SK-N-SH treated with all-trans-retinoic acid at 6 μM for 48 hours (cell line): Measurements from ENCODE around the gene RNU2-63P.
"Not testable (repeated sequence)": the region's sequence is repeated elsewhere in the genome, so short reads cannot be mapped to it uniquely, and the experiment has no call there.

Source experiments
- ATAC-seq: fragments of 200-7000 bp; cut with Tn5 transposase; 3 replicates; pipeline ENCODE4 v1.9.1; 2020; ENCODE audit warnings: mild to moderate bottlenecking, moderate library complexity
- BACH2 ChIP-seq: fragments of 250-450 bp; sonication (Bioruptor Pico); IDR thresholded peaks from 2 replicates; pipeline ENCODE4 v1.9.0; 2021; ENCODE audit warnings: mild to moderate bottlenecking, borderline replicate concordance
- CREB5 ChIP-seq: fragments of 250-450 bp; sonication (Bioruptor Pico); IDR thresholded peaks from 2 replicates; pipeline ENCODE4 v1.5.1; 2020; ENCODE audit warnings: low read depth, mild to moderate bottlenecking, moderate library complexity
- GLIS3 ChIP-seq: fragments of 250-450 bp; sonication (Bioruptor Pico); IDR thresholded peaks from 2 replicates; pipeline ENCODE4 v1.5.0; 2020; ENCODE audit warnings: mild to moderate bottlenecking, moderate library complexity
- ISL1 ChIP-seq: fragments of 250-450 bp; sonication (Bioruptor Pico); IDR thresholded peaks from 2 replicates; pipeline ENCODE4 v2.1.2; 2022; ENCODE audit warnings: mild to moderate bottlenecking, moderate library complexity
- OSR1 ChIP-seq: fragments of 250-450 bp; sonication (Bioruptor Pico); IDR thresholded peaks from 2 replicates; pipeline ENCODE4 v1.8.0; 2022; ENCODE audit warnings: moderate library complexity, mild to moderate bottlenecking, inconsistent platforms
- PATZ1 ChIP-seq: fragments of 250-450 bp; sonication (Bioruptor Pico); IDR thresholded peaks from 2 replicates; pipeline ENCODE4 v1.8.0; 2020; ENCODE audit warnings: mild to moderate bottlenecking, moderate library complexity, borderline replicate concordance
- POU6F1 ChIP-seq: fragments of 250-450 bp; sonication (Bioruptor Pico); IDR thresholded peaks from 2 replicates; pipeline ENCODE4 v1.8.0; 2021; ENCODE audit warnings: low read depth, mild to moderate bottlenecking, moderate library complexity, borderline replicate concordance
- PPARA ChIP-seq: fragments of 250-450 bp; sonication (Bioruptor Pico); IDR thresholded peaks from 2 replicates; pipeline ENCODE4 v1.5.0; 2020; ENCODE audit warnings: mild to moderate bottlenecking, borderline replicate concordance
- RARB ChIP-seq: fragments of 250-450 bp; sonication (Bioruptor Pico); IDR thresholded peaks from 2 replicates; pipeline ENCODE4 v1.8.0; 2021; ENCODE audit warnings: mild to moderate bottlenecking, moderate library complexity
- SNAI2 ChIP-seq: fragments of 250-450 bp; sonication (Bioruptor Pico); IDR thresholded peaks from 2 replicates; pipeline ENCODE4 v1.5.0; 2020; ENCODE audit warnings: mild to moderate bottlenecking, moderate library complexity
- TCF4 ChIP-seq: fragments of 250-450 bp; sonication (Bioruptor Pico); IDR thresholded peaks from 2 replicates; pipeline ENCODE4 v1.8.0; 2021; ENCODE audit warnings: mild to moderate bottlenecking, moderate library complexity, borderline replicate concordance
- TOX ChIP-seq: fragments of 250-450 bp; sonication (Bioruptor Pico); IDR thresholded peaks from 2 replicates; pipeline ENCODE4 v1.8.0; 2021; ENCODE audit warnings: mild to moderate bottlenecking, moderate library complexity, borderline replicate concordance
- TSHZ2 ChIP-seq: fragments of 250-450 bp; sonication (Bioruptor Pico); IDR thresholded peaks from 2 replicates; pipeline ENCODE4 v1.5.0; 2020; ENCODE audit warnings: mild to moderate bottlenecking, moderate library complexity
- ZC3H10 ChIP-seq: fragments of 250-450 bp; sonication (Bioruptor Pico); IDR thresholded peaks from 2 replicates; pipeline ENCODE4 v1.5.1; 2021; ENCODE audit warnings: mild to moderate bottlenecking, moderate library complexity
- ZFP30 ChIP-seq: fragments of 450-650 bp; formaldehyde crosslinking; IDR thresholded peaks from 2 replicates; pipeline ENCODE4 v1.5.0; 2022; ENCODE audit warnings: mild to moderate bottlenecking, moderate library complexity
- ZNF70 ChIP-seq: fragments of 450-650 bp; formaldehyde crosslinking; IDR thresholded peaks from 2 replicates; pipeline ENCODE4 v1.5.0; 2020; ENCODE audit warnings: mild to moderate bottlenecking, moderate library complexity
- ZNF8 ChIP-seq: fragments of 450-650 bp; formaldehyde crosslinking; IDR thresholded peaks from 2 replicates; pipeline ENCODE4 v1.5.0; 2020; ENCODE audit warnings: mild to moderate bottlenecking, moderate library complexity

Gene RNU2-63P

GRCh38 chr2:88003074-88003755 lies 13.1 kb downstream of the RNU2-63P start (continued):
- TF ChIP-seq TSHZ2 (CRISPR knock-in tag), result no peak
- no peak for TF ChIP-seq GLIS3 (CRISPR knock-in tag)
- TF ChIP-seq SNAI2 (CRISPR knock-in tag), result no peak
- no peak for TF ChIP-seq POU6F1 (CRISPR knock-in tag)
- TF ChIP-seq CREB5, result no peak
- TF ChIP-seq PATZ1 (CRISPR knock-in tag), result no peak
- TF ChIP-seq ZNF70, result no peak

GRCh38 chr2:88002359-88002707 lies 14.0 kb downstream of the RNU2-63P start:
- no peak for TF ChIP-seq ZNF8
- TF ChIP-seq ISL1 (CRISPR knock-in tag), result no peak
- TF ChIP-seq TCF4 (CRISPR knock-in tag), result no peak
- TF ChIP-seq ZFP30 (CRISPR knock-in tag), result no peak
- TF ChIP-seq OSR1, result no peak
- TF ChIP-seq PPARA (CRISPR knock-in tag), result no peak
- no peak for TF ChIP-seq BACH2 (CRISPR knock-in tag)
- no peak for TF ChIP-seq POU6F1 (CRISPR knock-in tag)
- TF ChIP-seq TOX (CRISPR knock-in tag), result no peak
- TF ChIP-seq RARB, result no peak
- TF ChIP-seq PATZ1 (CRISPR knock-in tag), result no peak
- no peak for TF ChIP-seq CREB5
- no peak for TF ChIP-seq ZC3H10
- TF ChIP-seq ZNF70, result no peak
- no peak for ATAC-seq

GRCh38 chr2:88000474-88000873 lies 15.9 kb downstream of the RNU2-63P start:
- ATAC-seq, result not testable (repeated sequence)
